H1 (cell line): ENCODE results near the gene SYNJ2. TPM values are rescaled to one million over a fixed set of nuclear protein-coding genes. Genes with fewer than 3 reads are reported as not detected.

ENCODE experiments used
- BCL11A ChIP-seq, 2 experiments: IDR thresholded peaks; one replicate each; pipeline ENCODE4 v1.6.1; 2011; ENCODE audit warnings: low read depth in 2 of 2, low read length in 2 of 2, mild to moderate bottlenecking in 2 of 2
- CHD1 ChIP-seq: IDR thresholded peaks from 2 replicates; pipeline ENCODE4 v1.6.1; 2012; ENCODE audit warnings: low read depth, low read length, improper control_type of control experiment
- EZH2 ChIP-seq: fragments of 200-600 bp; sonication (generic); IDR thresholded peaks from 2 replicates; pipeline ENCODE4 v1.7.1; 2012; ENCODE audit warnings: low read depth, mild to moderate bottlenecking, moderate library complexity, low read length, inconsistent platforms; ENCODE audit not compliant: severe bottlenecking
- GTF2F1 ChIP-seq: IDR thresholded peaks from 2 replicates; pipeline ENCODE4 v1.6.1; 2012; ENCODE audit warnings: low read depth, low read length, improper control_type of control experiment, borderline replicate concordance
- polyA plus RNA-seq, 7 experiments: library from polyadenylated mRNA; depleted of rRNA in 3 of 7; stranded (reverse) in 5 of 7; unstranded in 2 of 7; fragments of >200 nt in 5 of 7; fragments of 200-250 nt in 2 of 7; gene quantifications; 1 replicate in 5 of 7; 2 replicates in 1 of 7; 4 replicates in 1 of 7; pipeline versions ENCODE4 v1.2.1 to v1.2.3, GENCODE V29; 2011 to 2013; ENCODE audit warnings: missing spikeins in 2 of 7, mixed read lengths in 2 of 7
- total RNA-seq: library from RNA; stranded (reverse); fragmentation: NEBNext Ultra II Directional; extraction: Animal tissue kit (Norgen Biotek cat#: 25700); gene quantifications from 2 replicates; pipeline ENCODE4 v1.2.1, GENCODE V29; 2021

The SYNJ2 gene
- total and polyA plus RNA-seq, 2 of the 8 experiments (the other 6 are each of a cell fraction or from before 2014, with no cell fraction given), result 3.7 to 13.9 TPM

DNA sequence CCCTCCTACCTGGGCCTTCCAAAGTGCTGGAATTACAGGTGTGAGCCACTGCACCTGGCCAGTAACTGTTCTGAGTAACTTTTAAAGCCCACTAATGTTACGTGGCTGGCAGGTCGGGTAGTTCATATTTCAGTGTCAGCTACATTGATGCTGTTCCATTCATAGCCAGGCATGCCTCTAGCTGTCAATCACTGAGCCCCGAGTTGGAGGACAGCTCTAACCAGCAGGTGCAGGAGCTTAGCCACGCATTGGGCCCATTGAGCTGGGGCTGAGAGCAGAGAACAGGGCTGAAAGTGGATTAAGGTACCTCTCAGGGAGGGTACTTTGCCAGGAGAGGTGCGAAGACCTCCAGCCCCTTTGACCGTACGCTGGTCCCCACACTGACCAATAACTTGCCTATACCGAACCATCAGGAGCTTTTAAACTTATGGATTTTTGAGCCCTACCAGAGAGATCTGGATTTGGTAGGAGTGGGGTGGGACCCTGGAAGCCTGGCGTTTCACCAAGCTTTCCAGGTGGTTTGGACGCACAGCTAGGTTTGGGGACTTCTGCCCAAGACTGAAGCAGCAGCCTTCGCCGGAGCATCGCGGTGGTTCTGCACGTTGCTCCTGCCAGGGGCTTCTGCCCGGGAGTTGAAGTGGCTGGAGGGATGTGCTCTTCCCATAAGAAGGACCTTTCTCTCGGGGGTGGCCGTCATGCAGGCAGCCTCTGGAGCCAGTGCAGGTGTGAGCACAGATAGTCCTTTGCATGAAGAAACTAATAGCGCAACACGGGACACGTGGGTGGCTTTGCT is 103.8 kb downstream of the SYNJ2 start (continued):
- TF ChIP-seq GTF2F1, result no peak
- TF ChIP-seq EZH2, result no peak
- no peak for TF ChIP-seq BCL11A (IDR thresholded peaks at IDR 0.05; ENCODE audit: low read depth in 2 of 2, low read length in 2 of 2)
- no peak for TF ChIP-seq CHD1
